HepG2 (cell line): ENCODE data around the gene RPRD2. TPM values are rescaled to one million over a fixed set of nuclear protein-coding genes. Genes with fewer than 3 reads are reported as not detected.

ENCODE experiments used
- AGO1 ChIP-seq: fragments of 200-400 bp; formaldehyde crosslinking; IDR thresholded peaks from 2 replicates; pipeline ENCODE4 v1.6.1; 2017; ENCODE audit warnings: mild to moderate bottlenecking, low read depth, low read length, moderate library complexity; ENCODE audit not compliant: poor library complexity, severe bottlenecking
- CBX2 ChIP-seq, 2 experiments: fragments of 200-600 bp in 1 of 2; sonication (generic); formaldehyde crosslinking in 1 of 2; IDR thresholded peaks; 2 replicates each; pipeline versions ENCODE4 v1.7.0 to v1.8.1; 2018 to 2022; ENCODE audit warnings: low read depth in 2 of 2, low read length in 1 of 2, mild to moderate bottlenecking in 1 of 2, missing genetic modification reagents in 1 of 2
- KDM5B ChIP-seq: sonication (generic); formaldehyde crosslinking; IDR thresholded peaks from 2 replicates; pipeline ENCODE4 v1.4.0; 2020; ENCODE audit warnings: missing genetic modification reagents, mild to moderate bottlenecking, borderline replicate concordance
- LCORL ChIP-seq, 2 experiments: fragments of 450-650 bp in 1 of 2; sonication (generic) in 1 of 2; formaldehyde crosslinking in 1 of 2; IDR thresholded peaks; 2 replicates each; pipeline versions ENCODE4 v1.5.0 to v1.6.1; 2017 to 2020; ENCODE audit warnings: antibody characterized with exemption in 1 of 2, missing genetic modification reagents in 1 of 2
- MIER3 ChIP-seq: IDR thresholded peaks from 2 replicates; pipeline ENCODE4 v1.6.1; 2016; ENCODE audit warnings: missing compliant biosample characterization, borderline replicate concordance
- NFIB ChIP-seq: sonication (generic); formaldehyde crosslinking; IDR thresholded peaks from 2 replicates; pipeline ENCODE4 v1.9.0; 2021; ENCODE audit warnings: missing genetic modification reagents, mild to moderate bottlenecking, borderline replicate concordance
- NFIC ChIP-seq: IDR thresholded peaks from 2 replicates; pipeline ENCODE4 v1.6.1; 2012; ENCODE audit warnings: mild to moderate bottlenecking, low read length, inconsistent platforms
- NR2F6 ChIP-seq, 2 experiments: IDR thresholded peaks; 2 replicates each; pipeline ENCODE4 v1.6.1; 2016; ENCODE audit warnings: antibody characterized with exemption in 1 of 2, mild to moderate bottlenecking in 1 of 2
- RBM22 ChIP-seq: fragments of 200-400 bp; formaldehyde crosslinking; optimal IDR thresholded peaks from 2 replicates; pipeline ENCODE3; 2017; ENCODE audit warnings: mild to moderate bottlenecking, low read length, moderate library complexity
- SIN3B ChIP-seq: fragments of 150-350 bp; IDR thresholded peaks from 2 replicates; pipeline ENCODE4 v1.6.1; 2014; ENCODE audit warnings: low read length
- SMARCC2 ChIP-seq: fragments of 450-650 bp; IDR thresholded peaks from 2 replicates; pipeline ENCODE4 v1.6.1; 2017; ENCODE audit warnings: antibody characterized with exemption, mild to moderate bottlenecking
- ZEB1 ChIP-seq: IDR thresholded peaks from 2 replicates; pipeline ENCODE4 v1.6.1; 2012; ENCODE audit warnings: mild to moderate bottlenecking, low read depth, inconsistent platforms; ENCODE audit not compliant: insufficient replicate concordance
- ZNF24 ChIP-seq: fragments of 450-650 bp; IDR thresholded peaks from 2 replicates; pipeline ENCODE4 v1.6.1; 2017; ENCODE audit warnings: antibody characterized with exemption, mild to moderate bottlenecking
- ZNF446 ChIP-seq: sonication (generic); formaldehyde crosslinking; IDR thresholded peaks from 2 replicates; pipeline ENCODE4 v1.5.0; 2020; ENCODE audit warnings: mild to moderate bottlenecking, missing genetic modification reagents
- ZNF788 ChIP-seq: sonication (generic); formaldehyde crosslinking; IDR thresholded peaks from 2 replicates; pipeline ENCODE4 v1.5.0; 2020; ENCODE audit warnings: mild to moderate bottlenecking, missing genetic modification reagents, borderline replicate concordance
- ZNF891 ChIP-seq: sonication (generic); formaldehyde crosslinking; IDR thresholded peaks from 2 replicates; pipeline ENCODE4 v1.5.0; 2020; ENCODE audit warnings: mild to moderate bottlenecking, missing genetic modification reagents
- polyA plus RNA-seq, 8 experiments: library from polyadenylated mRNA; depleted of rRNA in 3 of 8; stranded (reverse) in 7 of 8; unstranded in 1 of 8; fragments of >200 nt; fragmentation: Illumina TruSeq in 4 of 8; extraction: Trizol in 4 of 8; gene quantifications; 2 replicates each; pipeline versions ENCODE4 v1.2.1 to v1.2.3, GENCODE V29; 2011 to 2016; ENCODE audit warnings: low read depth in 4 of 8, missing spikeins in 1 of 8, mixed read lengths in 1 of 8; ENCODE audit not compliant: insufficient read depth in 1 of 8
- total RNA-seq, 5 experiments: library from RNA; depleted of rRNA; stranded (reverse); fragments of >200 nt; fragmentation: Illumina TruSeq; extraction: Trizol; gene quantifications; 2 replicates each; pipeline ENCODE4 v1.2.3, GENCODE V29; 2016; ENCODE audit warnings: low read depth in 1 of 5
- TF ChIP-seq, protein P1 (sequence below): sonication (generic); formaldehyde crosslinking; conservative IDR thresholded peaks from 2 replicates; pipeline ENCODE4 v1.8.0; 2022; ENCODE audit warnings: missing genetic modification reagents
- TF ChIP-seq, protein P2 (sequence below): sonication (generic); formaldehyde crosslinking; IDR thresholded peaks from 2 replicates; pipeline ENCODE4 v1.4.0; 2020; ENCODE audit warnings: mild to moderate bottlenecking, missing genetic modification reagents
- TF ChIP-seq, protein P3 (sequence below): sonication (generic); formaldehyde crosslinking; conservative IDR thresholded peaks from 2 replicates; pipeline ENCODE4 v1.4.0; 2020; ENCODE audit warnings: missing genetic modification reagents
- TF ChIP-seq, protein P4 (sequence below): IDR thresholded peaks from 2 replicates; pipeline ENCODE4 v1.6.1; 2016; ENCODE audit warnings: mild to moderate bottlenecking, missing biosample characterization, missing genetic modification reagents
- TF ChIP-seq, protein P5 (sequence below): sonication (generic); formaldehyde crosslinking; IDR thresholded peaks from 2 replicates; pipeline ENCODE4 v1.4.0; 2020; ENCODE audit warnings: missing genetic modification reagents

The RPRD2 gene
- total and polyA plus RNA-seq, 2 of the 13 experiments (the other 11 are each of a cell fraction or from before 2014, with no cell fraction given): 8.0 to 8.9 TPM

DNA sequence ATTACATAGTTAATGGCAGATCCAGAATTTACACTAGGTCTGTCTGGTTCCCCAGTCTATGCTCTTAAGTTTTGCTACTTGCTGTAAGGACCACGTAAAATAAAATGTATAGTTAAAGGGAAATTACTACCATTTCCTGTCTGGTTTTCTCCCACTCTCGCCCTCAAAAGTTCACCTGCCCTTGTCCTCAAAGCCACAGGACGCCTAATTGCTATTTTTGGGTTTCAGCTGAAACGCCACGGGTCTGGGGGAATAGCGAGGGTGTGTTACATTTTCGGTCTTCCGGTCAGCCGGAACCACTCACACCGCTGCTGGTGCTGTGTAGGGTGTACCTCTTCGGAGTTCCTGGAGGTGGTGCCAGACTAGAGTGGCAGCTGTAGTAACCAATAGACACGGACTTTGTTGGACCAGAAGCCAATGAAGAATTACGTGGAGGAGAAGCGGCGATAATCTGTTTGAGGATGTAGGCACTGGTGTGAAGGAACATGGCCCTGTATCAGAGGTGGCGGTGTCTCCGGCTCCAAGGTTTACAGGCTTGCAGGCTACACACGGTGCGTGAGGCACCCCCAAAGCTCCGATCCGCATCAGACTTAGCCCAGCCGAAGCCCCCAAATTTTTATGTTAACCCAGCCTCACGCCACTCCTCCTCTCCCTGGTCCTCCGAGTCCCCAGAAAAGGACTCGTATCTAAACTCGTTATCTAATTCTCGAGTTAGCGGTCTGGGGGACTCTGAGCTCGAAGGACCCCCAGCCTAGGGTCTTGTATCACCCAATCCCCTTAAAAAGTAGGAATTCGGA is 123.2 kb downstream of the RPRD2 start, which contains the start of gene TARS2 (continued):
- TF ChIP-seq, protein P1, sequence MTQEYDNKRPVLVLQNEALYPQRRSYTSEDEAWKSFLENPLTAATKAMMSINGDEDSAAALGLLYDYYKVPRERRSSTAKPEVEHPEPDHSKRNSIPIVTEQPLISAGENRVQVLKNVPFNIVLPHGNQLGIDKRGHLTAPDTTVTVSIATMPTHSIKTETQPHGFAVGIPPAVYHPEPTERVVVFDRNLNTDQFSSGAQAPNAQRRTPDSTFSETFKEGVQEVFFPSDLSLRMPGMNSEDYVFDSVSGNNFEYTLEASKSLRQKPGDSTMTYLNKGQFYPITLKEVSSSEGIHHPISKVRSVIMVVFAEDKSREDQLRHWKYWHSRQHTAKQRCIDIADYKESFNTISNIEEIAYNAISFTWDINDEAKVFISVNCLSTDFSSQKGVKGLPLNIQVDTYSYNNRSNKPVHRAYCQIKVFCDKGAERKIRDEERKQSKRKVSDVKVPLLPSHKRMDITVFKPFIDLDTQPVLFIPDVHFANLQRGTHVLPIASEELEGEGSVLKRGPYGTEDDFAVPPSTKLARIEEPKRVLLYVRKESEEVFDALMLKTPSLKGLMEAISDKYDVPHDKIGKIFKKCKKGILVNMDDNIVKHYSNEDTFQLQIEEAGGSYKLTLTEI: no peak
- TF ChIP-seq NFIC (peak; percentile 59; the same call in 1 of the 2 replicates), ZNF891 (0 out of 2 replicates have a peak, but pooled peaks have one; percentile 79), MIER3 (CRISPR knock-in tag) (0 out of 2 replicates have a peak, but pooled peaks have one; percentile 53), ZNF788 (CRISPR knock-in tag) (peak; percentile 87; the same call in 1 of the 2 replicates), SMARCC2 (no peak), ZEB1 (peak; percentile 74), AGO1 (no peak), NFIB (CRISPR knock-in tag) (no peak), KDM5B (CRISPR knock-in tag) (peak; percentile 70; the same call in 1 of the 2 replicates), ZNF446 (CRISPR knock-in tag) (no peak), NR2F6 (IDR thresholded peaks at IDR 0.05) (no peak), NR2F6 (CRISPR knock-in tag; IDR thresholded peaks at IDR 0.05) (0 out of 2 replicates have a peak, but pooled peaks have one; percentile 53), CBX2 (IDR thresholded peaks at IDR 0.05; ENCODE audit: low read depth, low read length) (no peak), CBX2 (CRISPR knock-in tag; IDR thresholded peaks at IDR 0.05; ENCODE audit: low read depth) (no peak), SIN3B (peak; percentile 91), LCORL (IDR thresholded peaks at IDR 0.05) (no peak), LCORL (CRISPR knock-in tag; IDR thresholded peaks at IDR 0.05) (peak; percentile 62; the same call in 1 of the 2 replicates), RBM22 (peak; percentile 80), ZNF24 (0 out of 2 replicates have a peak, but pooled peaks have one; percentile 23)
- TF ChIP-seq, protein P2, sequence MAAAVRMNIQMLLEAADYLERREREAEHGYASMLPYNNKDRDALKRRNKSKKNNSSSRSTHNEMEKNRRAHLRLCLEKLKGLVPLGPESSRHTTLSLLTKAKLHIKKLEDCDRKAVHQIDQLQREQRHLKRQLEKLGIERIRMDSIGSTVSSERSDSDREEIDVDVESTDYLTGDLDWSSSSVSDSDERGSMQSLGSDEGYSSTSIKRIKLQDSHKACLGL (CRISPR knock-in tag): peak; percentile 56
- TF ChIP-seq, protein P3, sequence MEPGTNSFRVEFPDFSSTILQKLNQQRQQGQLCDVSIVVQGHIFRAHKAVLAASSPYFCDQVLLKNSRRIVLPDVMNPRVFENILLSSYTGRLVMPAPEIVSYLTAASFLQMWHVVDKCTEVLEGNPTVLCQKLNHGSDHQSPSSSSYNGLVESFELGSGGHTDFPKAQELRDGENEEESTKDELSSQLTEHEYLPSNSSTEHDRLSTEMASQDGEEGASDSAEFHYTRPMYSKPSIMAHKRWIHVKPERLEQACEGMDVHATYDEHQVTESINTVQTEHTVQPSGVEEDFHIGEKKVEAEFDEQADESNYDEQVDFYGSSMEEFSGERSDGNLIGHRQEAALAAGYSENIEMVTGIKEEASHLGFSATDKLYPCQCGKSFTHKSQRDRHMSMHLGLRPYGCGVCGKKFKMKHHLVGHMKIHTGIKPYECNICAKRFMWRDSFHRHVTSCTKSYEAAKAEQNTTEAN (CRISPR knock-in tag): no peak
- TF ChIP-seq, protein P4, sequence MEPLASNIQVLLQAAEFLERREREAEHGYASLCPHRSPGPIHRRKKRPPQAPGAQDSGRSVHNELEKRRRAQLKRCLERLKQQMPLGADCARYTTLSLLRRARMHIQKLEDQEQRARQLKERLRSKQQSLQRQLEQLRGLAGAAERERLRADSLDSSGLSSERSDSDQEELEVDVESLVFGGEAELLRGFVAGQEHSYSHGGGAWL (CRISPR knock-in tag): peak; percentile 61; the same call in 1 of the 2 replicates
- TF ChIP-seq, protein P5, sequence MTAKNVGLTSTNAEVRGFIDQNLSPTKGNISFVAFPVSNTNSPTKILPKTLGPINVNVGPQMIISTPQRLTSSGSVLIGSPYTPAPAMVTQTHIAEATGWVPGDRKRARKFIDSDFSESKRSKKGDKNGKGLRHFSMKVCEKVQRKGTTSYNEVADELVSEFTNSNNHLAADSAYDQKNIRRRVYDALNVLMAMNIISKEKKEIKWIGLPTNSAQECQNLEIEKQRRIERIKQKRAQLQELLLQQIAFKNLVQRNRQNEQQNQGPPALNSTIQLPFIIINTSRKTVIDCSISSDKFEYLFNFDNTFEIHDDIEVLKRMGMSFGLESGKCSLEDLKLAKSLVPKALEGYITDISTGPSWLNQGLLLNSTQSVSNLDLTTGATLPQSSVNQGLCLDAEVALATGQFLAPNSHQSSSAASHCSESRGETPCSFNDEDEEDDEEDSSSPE (CRISPR knock-in tag): peak; percentile 64; the same call in 1 of the 2 replicates
